NCI-H2107 (cell line): ENCODE data around the gene IGSF10.

Experiments used
- DNase-seq: peaks from one replicate; lab custom pipeline; 2025; lab: John Stamatoyannopoulos, UW

The IGSF10 gene

GRCh38 chr3:151419806-151420205, 41.1 kb downstream of the IGSF10 start:
- DNase-seq = no peak

GRCh38 chr3:151415289-151415688, 45.6 kb downstream of the IGSF10 start:
- DNase-seq = no peak

DNA sequence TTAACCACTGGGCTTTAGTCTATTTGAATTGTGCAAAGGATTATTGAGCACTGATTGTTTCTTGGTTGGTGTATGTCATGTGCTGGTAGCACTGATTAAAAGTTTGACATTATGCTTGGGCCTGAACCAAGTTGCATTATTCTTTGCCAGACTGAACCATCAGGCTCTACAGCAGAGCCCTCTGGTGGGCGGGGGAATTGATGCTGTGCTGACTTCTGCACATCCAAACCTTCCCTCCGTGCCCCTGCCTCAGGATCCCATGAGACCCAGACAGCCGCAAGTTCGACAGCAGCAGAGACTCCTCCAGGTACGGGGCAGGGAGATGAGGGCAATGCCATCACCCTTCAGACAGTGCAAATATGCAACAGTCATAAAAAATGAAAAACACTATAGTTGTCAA, 47.9 kb downstream of the IGSF10 start:
- DNase-seq = no peak
